PC-3 (cell line): Measurements from ENCODE around the gene TPM1.

Experiments used
- EZH2 ChIP-seq: fragments of 300-600 bp; sonication (generic); IDR thresholded peaks from one replicate; pipeline ENCODE4 v1.6.1; 2017; ENCODE audit warnings: antibody characterized with exemption, mild to moderate bottlenecking, low read length; ENCODE audit not compliant: unreplicated experiment
- EZH2phosphoT487 ChIP-seq: fragments of 300-600 bp; sonication (generic); IDR thresholded peaks from 2 replicates; pipeline ENCODE4 v1.6.1; 2018; ENCODE audit warnings: mild to moderate bottlenecking, antibody characterized with exemption, low read length, borderline replicate concordance
- TF ChIP-seq, protein P1 (sequence below): fragments of 300-600 bp; sonication (generic); conservative IDR thresholded peaks from 2 replicates; pipeline ENCODE4 v1.5.1; 2017; ENCODE audit warnings: antibody characterized with exemption, low read depth, mild to moderate bottlenecking, low read length

DNA sequence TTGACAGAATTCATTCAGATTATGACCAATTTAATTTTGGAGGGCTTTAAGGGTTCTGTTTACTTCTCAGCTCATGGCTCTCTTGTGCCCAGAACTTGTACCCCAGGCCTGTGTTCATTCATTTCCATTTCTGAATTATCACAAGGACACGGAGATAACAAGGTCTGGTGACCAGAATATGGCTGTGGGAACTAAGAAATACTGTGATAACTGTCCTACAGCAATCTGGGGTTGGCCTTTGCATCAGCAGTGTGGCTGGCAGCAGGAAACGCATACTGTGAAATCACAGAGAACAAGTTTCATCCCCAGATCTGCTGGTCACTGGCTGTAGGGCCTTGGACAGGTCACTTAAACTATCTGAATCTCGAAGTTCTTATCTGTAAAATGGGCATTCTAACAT lies 41.8 kb upstream of the TPM1 start:
- TF ChIP-seq EZH2phosphoT487 (no peak), EZH2 (no peak)
- TF ChIP-seq, protein P1, sequence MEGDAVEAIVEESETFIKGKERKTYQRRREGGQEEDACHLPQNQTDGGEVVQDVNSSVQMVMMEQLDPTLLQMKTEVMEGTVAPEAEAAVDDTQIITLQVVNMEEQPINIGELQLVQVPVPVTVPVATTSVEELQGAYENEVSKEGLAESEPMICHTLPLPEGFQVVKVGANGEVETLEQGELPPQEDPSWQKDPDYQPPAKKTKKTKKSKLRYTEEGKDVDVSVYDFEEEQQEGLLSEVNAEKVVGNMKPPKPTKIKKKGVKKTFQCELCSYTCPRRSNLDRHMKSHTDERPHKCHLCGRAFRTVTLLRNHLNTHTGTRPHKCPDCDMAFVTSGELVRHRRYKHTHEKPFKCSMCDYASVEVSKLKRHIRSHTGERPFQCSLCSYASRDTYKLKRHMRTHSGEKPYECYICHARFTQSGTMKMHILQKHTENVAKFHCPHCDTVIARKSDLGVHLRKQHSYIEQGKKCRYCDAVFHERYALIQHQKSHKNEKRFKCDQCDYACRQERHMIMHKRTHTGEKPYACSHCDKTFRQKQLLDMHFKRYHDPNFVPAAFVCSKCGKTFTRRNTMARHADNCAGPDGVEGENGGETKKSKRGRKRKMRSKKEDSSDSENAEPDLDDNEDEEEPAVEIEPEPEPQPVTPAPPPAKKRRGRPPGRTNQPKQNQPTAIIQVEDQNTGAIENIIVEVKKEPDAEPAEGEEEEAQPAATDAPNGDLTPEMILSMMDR = no peak
